ENCODE measurements around the gene HOXA2. TPM values are rescaled to one million over a fixed set of nuclear protein-coding genes. Genes with fewer than 3 reads are reported as not detected.

Gene HOXA2
- total and polyA plus RNA-seq, 12 donors = 0.41 to 5.7 (median 1.2) TPM; not detected in 1

- intact Hi-C loops (cut with DNase I) = no loop called here
- WGBS, 4 donors = 56 to 64% (median 60%) methylated on average over 19 of the region's 19 CpGs
- Histone ChIP-seq H3K27ac (peak overlapping the region in 4 of 5 donors; percentile 36 to 91 (median 68)), H3K9me3 (replicated peaks in 1 of 3) (no peaks in the 10 kb centered on the region), H3K36me3 (replicated peaks in 1 of 2) (no peaks in the 10 kb centered on the region), H3K27me3 (no peaks in the 10 kb centered on the region), H3K4me1 (replicated peaks in 1 of 2) (peaks cover 0 to 2% of the 10 kb centered on the region in 2 donors), H3K4me3 (peak overlapping the region in 1 of 4 donors; percentile 44)
- peak in 3 of 7 donors; percentile 11 to 59 (median 26) for DNase-seq
- TF ChIP-seq, protein P1, sequence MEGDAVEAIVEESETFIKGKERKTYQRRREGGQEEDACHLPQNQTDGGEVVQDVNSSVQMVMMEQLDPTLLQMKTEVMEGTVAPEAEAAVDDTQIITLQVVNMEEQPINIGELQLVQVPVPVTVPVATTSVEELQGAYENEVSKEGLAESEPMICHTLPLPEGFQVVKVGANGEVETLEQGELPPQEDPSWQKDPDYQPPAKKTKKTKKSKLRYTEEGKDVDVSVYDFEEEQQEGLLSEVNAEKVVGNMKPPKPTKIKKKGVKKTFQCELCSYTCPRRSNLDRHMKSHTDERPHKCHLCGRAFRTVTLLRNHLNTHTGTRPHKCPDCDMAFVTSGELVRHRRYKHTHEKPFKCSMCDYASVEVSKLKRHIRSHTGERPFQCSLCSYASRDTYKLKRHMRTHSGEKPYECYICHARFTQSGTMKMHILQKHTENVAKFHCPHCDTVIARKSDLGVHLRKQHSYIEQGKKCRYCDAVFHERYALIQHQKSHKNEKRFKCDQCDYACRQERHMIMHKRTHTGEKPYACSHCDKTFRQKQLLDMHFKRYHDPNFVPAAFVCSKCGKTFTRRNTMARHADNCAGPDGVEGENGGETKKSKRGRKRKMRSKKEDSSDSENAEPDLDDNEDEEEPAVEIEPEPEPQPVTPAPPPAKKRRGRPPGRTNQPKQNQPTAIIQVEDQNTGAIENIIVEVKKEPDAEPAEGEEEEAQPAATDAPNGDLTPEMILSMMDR (IDR thresholded peaks at IDR 0.05) = no peak
Observed at GRCh38 chr7:27117887-27118491, 15.5 kb upstream of the HOXA2 start.

DNA sequence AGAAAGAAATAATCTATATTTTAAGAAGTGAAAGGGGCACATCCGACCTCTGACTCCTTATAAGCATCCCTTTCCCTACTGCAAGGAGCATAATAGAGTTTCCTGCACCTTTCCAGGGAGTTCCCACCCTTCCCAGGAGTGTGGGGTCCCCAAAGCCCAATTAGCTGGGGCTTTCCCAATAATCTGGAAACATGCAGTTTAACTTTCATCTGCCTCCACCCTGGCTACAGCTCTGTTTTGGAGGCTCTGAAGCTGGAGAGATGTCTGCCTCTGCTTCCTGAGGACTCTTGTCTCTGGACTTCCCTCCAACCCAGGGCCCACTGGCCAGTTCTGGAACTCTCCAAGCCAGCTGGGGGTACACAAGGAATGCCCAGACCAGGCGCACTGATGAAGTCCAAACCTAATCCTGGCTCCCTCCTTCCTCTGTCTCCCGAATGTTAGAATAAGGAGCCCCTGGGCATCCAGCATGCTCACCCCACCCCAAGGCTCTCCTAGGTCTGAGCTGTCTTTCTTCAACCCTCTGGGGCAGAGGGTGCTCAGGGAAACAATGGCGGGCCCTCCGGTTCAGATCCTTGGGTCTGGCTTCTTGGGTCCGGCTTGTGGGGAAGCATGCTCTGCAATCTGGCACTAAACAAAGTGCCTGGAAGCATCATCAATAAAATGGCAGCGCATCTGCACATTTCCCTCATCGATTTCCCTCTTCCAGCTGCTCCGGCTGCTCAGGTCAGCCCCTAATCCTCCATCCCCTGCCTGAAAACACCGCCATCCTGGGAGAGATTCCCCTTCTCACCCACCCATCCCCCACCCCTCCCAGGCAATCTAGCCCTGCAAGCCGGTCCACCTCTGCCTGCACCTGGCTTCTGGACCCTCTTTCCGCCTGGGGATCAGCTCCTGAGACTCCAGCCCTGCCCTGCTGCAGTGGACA, 14.7 kb upstream of the HOXA2 start:
- WGBS, 4 donors = 54 to 66% (median 60%) methylated on average over 10 to 12 of the region's 12 CpGs
- Histone ChIP-seq H3K27ac (peak overlapping the region in 4 of 5 donors; percentile 36 to 91 (median 68)), H3K9me3 (replicated peaks in 1 of 3) (no peaks in the 10 kb centered on the region), H3K27me3 (no peaks in the 10 kb centered on the region), H3K36me3 (replicated peaks in 1 of 2) (no peaks in the 10 kb centered on the region), H3K4me3 (peak overlapping the region in 1 of 4 donors; percentile 44), H3K4me1 (replicated peaks in 1 of 2) (peaks cover 0 to 9% of the 10 kb centered on the region in 2 donors)
- DNase-seq = peak in 3 of 7 donors; percentile 13 to 43 (median 15)
- TF ChIP-seq, protein P1 (IDR thresholded peaks at IDR 0.05) = no peak
- TF ChIP-seq POLR2A (IDR thresholded peaks at IDR 0.05) = no peak
- intact Hi-C loops (cut with DNase I) = no loop called here

- Histone ChIP-seq H3K9me3 (replicated peaks in 1 of 3) (no peaks in the 10 kb centered on the region), H3K4me3 (peak overlapping the region in 1 of 4 donors; percentile 44), H3K36me3 (replicated peaks in 1 of 2) (no peaks in the 10 kb centered on the region), H3K27ac (peak overlapping the region in 4 of 5 donors; percentile 53 to 91 (median 72)), H3K27me3 (no peaks in the 10 kb centered on the region), H3K4me1 (replicated peaks in 1 of 2) (peaks cover 0 to 9% of the 10 kb centered on the region in 2 donors)
- 60 to 69% (median 64%) methylated on average over 20 of the region's 20 CpGs for WGBS, 4 donors
- intact Hi-C loops (cut with DNase I) = no loop called here
- peak in 2 of 7 donors; percentile 11 to 16 for DNase-seq
- TF ChIP-seq, protein P1 (IDR thresholded peaks at IDR 0.05) = no peak
- no peak for TF ChIP-seq POLR2A (IDR thresholded peaks at IDR 0.05)
Observed at GRCh38 chr7:27116031-27116961, 13.8 kb upstream of the HOXA2 start.

Data from adrenal gland (tissue), 12 donors.